T47D (cell line): ENCODE measurements around the gene CHCHD10.

Experiments used
- DNase-seq, 2 experiments: peaks; one replicate each; pipeline versions ENCODE4 v3.0.0 to v3.0.0-alpha.2; 2011 to 2012; ENCODE audit warnings: low read depth in 1 of 2, low spot score in 1 of 2
- JUND ChIP-seq: IDR thresholded peaks from 2 replicates; pipeline ENCODE4 v1.6.1; 2012; ENCODE audit warnings: low read depth
- in situ Hi-C: cut with HindIII; loops from 2 replicates; pipeline ENCODE4 v1.10.0; 2016; ENCODE audit warnings: low sequenced_read_pairs, low pct_unique_long_range_greater_than_20kb

CHCHD10 gene

GRCh38 chr22:23767673-23768548 lies at the start of gene CHCHD10:
Gene CHCHD10, minus strand, starts transcription at chr22:23767972. Its CDS starts 98 bp downstream, at chr22:23767874.
- TF ChIP-seq JUND: no peak
- DNase-seq: peak; percentile 72 to 82
- in situ Hi-C loops: no loop called here

- no peak for DNase-seq
- in situ Hi-C loops: no loop called here
- TF ChIP-seq JUND: no peak
Measured at GRCh38 chr22:23817146-23817545, 49.4 kb upstream of the CHCHD10 start.

- in situ Hi-C loops: no loop called here
- no peak for TF ChIP-seq JUND
- no peak for DNase-seq
Measured at GRCh38 chr22:23816156-23816976, 48.6 kb upstream of the CHCHD10 start.

GRCh38 chr22:23815541-23816155 lies 47.9 kb upstream of the CHCHD10 start:
- in situ Hi-C loops: no loop called here
- TF ChIP-seq JUND: no peak
- DNase-seq: no peak

GRCh38 chr22:23812378-23812777 lies 44.6 kb upstream of the CHCHD10 start:
- in situ Hi-C loops: no loop called here
- DNase-seq: no peak
- no peak for TF ChIP-seq JUND

- in situ Hi-C loops: no loop called here
- no peak for TF ChIP-seq JUND
- DNase-seq: no peak
Measured at GRCh38 chr22:23806837-23807236, 39.1 kb upstream of the CHCHD10 start.

GRCh38 chr22:23804781-23805291 lies 37.1 kb upstream of the CHCHD10 start:
- in situ Hi-C loops: no loop called here
- no peak for DNase-seq
- TF ChIP-seq JUND: no peak

GRCh38 chr22:23803001-23803819 lies 35.4 kb upstream of the CHCHD10 start:
- in situ Hi-C loops: no loop called here
- TF ChIP-seq JUND: no peak
- no peak for DNase-seq

GRCh38 chr22:23801886-23802377 lies 34.2 kb upstream of the CHCHD10 start:
- TF ChIP-seq JUND: no peak
- in situ Hi-C loops: no loop called here
- no peak for DNase-seq

GRCh38 chr22:23801238-23801821 lies 33.6 kb upstream of the CHCHD10 start:
- no peak for DNase-seq
- in situ Hi-C loops: no loop called here
- TF ChIP-seq JUND: no peak
